ENCODE results near the gene FEZ2. TPM values are rescaled to one million over a fixed set of nuclear protein-coding genes. Genes with fewer than 3 reads are reported as not detected.

The FEZ2 gene
- total and polyA plus RNA-seq, 10 of the 15 experiments (the other 5 are each of a cell fraction or from before 2014, with no cell fraction given), result 3.0 to 15.4 (median 6.6) TPM

DNA sequence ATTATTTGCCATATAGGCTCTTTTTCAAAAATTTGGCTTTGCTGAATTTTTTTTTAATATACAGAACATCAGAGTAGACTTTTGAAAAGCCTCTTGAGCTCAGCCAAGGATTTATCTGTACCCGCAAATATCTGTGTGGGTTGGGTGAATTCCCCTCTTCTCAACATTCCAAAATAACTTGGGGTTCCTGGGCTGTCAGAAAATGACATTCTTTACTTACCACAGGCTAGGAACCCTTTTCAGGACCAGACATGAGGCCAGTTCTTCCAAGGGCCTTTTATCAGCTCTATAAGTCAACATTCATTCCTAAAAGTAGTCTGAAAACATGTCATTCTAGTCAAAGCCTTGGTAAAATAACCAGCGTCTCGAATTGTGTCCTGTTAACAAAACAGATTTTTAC, 28.8 kb upstream of the FEZ2 start:
- ATAC-seq, result no peak
- Histone ChIP-seq H3K36me3 (ENCODE audit: control insufficient read depth in 2 of 2, insufficient read depth in 2 of 2, low read length in 1 of 2) (no peaks in the 10 kb centered on the region), H3K4me1 (ENCODE audit: control insufficient read depth, insufficient read depth, low read length) (no peaks in the 10 kb centered on the region), H4K20me1 (ENCODE audit: control insufficient read depth, insufficient read depth) (no peaks in the 10 kb centered on the region), H3K79me2 (ENCODE audit: control insufficient read depth, insufficient read depth, low read length) (no peaks in the 10 kb centered on the region), H3K9ac (ENCODE audit: control insufficient read depth, insufficient read depth, low read length) (no peak overlapping the region), H2AFZ (ENCODE audit: control insufficient read depth, low read depth, low read length) (no peak overlapping the region), H3K27ac (ENCODE audit: control insufficient read depth, insufficient read depth) (no peak overlapping the region), H3K4me2 (ENCODE audit: control insufficient read depth, insufficient read depth) (no peak overlapping the region), H3K4me3 (no peak overlapping the region), H3K9me3 (replicated peaks; ENCODE audit: control insufficient read depth, insufficient read depth, low read length) (no peaks in the 10 kb centered on the region; the same call in 2 of the 3 replicates), H3K27me3 (replicated peaks in 1 of 2; ENCODE audit: control insufficient read depth in 2 of 2, insufficient read depth in 2 of 2, low read length in 1 of 2) (no peaks in the 10 kb centered on the region; a peak in 1 of 4 replicates)
- no TSS peak for BruUV-seq (replicated peaks)
- SMC1A ChIA-PET (ENCODE audit: uncharacterized antibody, unreplicated experiment), result interaction anchor here (0.8 kb wide), 1 partner anchor 12 kb away, joined by 3 read pairs; no protein-coding TSS in a partner anchor
- CTCF ChIA-PET, result no interaction called here
- intact Hi-C loops (cut with micrococcal nuclease; ENCODE audit: unreplicated experiment), result no loop called here
- in situ Hi-C loops (cut with MboI), result no loop called here
- WGBS (ENCODE audit: insufficient coverage, insufficient replicate concordance, low lambda C conversion rate, missing lambda C conversion rate), result 50% methylated on average over 3 of the region's 3 CpGs
- no peak for DNase-seq (ENCODE audit: low read depth, low spot score)
- RAD21 ChIA-PET (ENCODE audit: unreplicated experiment), result no interaction called here
- TF ChIP-seq, protein P1, sequence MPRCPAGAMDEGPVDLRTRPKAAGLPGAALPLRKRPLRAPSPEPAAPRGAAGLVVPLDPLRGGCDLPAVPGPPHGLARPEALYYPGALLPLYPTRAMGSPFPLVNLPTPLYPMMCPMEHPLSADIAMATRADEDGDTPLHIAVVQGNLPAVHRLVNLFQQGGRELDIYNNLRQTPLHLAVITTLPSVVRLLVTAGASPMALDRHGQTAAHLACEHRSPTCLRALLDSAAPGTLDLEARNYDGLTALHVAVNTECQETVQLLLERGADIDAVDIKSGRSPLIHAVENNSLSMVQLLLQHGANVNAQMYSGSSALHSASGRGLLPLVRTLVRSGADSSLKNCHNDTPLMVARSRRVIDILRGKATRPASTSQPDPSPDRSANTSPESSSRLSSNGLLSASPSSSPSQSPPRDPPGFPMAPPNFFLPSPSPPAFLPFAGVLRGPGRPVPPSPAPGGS (IDR thresholded peaks at IDR 0.05; ENCODE audit: borderline replicate concordance, insufficient read depth, low read depth, low read length, poor library complexity, severe bottlenecking), result no peak
- no peak for TF ChIP-seq STAT1 (conservative IDR thresholded peaks at IDR 0.05)
- POLR2A ChIA-PET, result no interaction called here
- no peak for FAIRE-seq

- in situ Hi-C loops (cut with MboI), result no loop called here
- RAD21 ChIA-PET (ENCODE audit: unreplicated experiment), result no interaction called here
- no peaks in the 10 kb centered on the region for H3K4me1 ChIP-seq (ENCODE audit: control insufficient read depth, insufficient read depth, low read length)
- no peaks in the 10 kb centered on the region; the same call in 2 of the 3 replicates for H3K9me3 ChIP-seq (replicated peaks; ENCODE audit: control insufficient read depth, insufficient read depth, low read length)
- no peak overlapping the region for H3K4me2 ChIP-seq (ENCODE audit: control insufficient read depth, insufficient read depth)
- no peaks in the 10 kb centered on the region for H3K36me3 ChIP-seq (ENCODE audit: control insufficient read depth in 2 of 2, insufficient read depth in 2 of 2, low read length in 1 of 2)
- no peak overlapping the region for H3K4me3 ChIP-seq
- no peak overlapping the region for H2AFZ ChIP-seq (ENCODE audit: control insufficient read depth, low read depth, low read length)
- WGBS (ENCODE audit: insufficient coverage, insufficient replicate concordance, low lambda C conversion rate, missing lambda C conversion rate), result 59% methylated on average over 3 of the region's 3 CpGs
- no peak overlapping the region for H3K9ac ChIP-seq (ENCODE audit: control insufficient read depth, insufficient read depth, low read length)
- H3K79me2 ChIP-seq (ENCODE audit: control insufficient read depth, insufficient read depth, low read length), result no peaks in the 10 kb centered on the region
- FAIRE-seq (no peak), DNase-seq (ENCODE audit: low read depth, low spot score) (no peak), ATAC-seq (no peak)
- CTCF ChIA-PET, result no interaction called here
- SMC1A ChIA-PET (ENCODE audit: uncharacterized antibody, unreplicated experiment), result no interaction called here
- no peak overlapping the region for H3K27ac ChIP-seq (ENCODE audit: control insufficient read depth, insufficient read depth)
- BruUV-seq (replicated peaks), result no TSS peak
- intact Hi-C loops (cut with micrococcal nuclease; ENCODE audit: unreplicated experiment), result no loop called here
- H3K27me3 ChIP-seq (replicated peaks in 1 of 2; ENCODE audit: control insufficient read depth in 2 of 2, insufficient read depth in 2 of 2, low read length in 1 of 2), result no peaks in the 10 kb centered on the region; a peak in 1 of 4 replicates
- POLR2A ChIA-PET, result no interaction called here
- no peaks in the 10 kb centered on the region for H4K20me1 ChIP-seq (ENCODE audit: control insufficient read depth, insufficient read depth)
- TF ChIP-seq USF1 (IDR thresholded peaks at IDR 0.05; ENCODE audit: borderline replicate concordance, extremely low read length, insufficient read depth, low read depth, low read length) (no peak), CBX3 (IDR thresholded peaks at IDR 0.05; ENCODE audit: borderline replicate concordance, low read depth) (no peak), EZH2 (IDR thresholded peaks at IDR 0.05; ENCODE audit: borderline replicate concordance, control insufficient read depth, low read depth, low read length) (no peak), ZBTB40 (IDR thresholded peaks at IDR 0.05; ENCODE audit: borderline replicate concordance) (no peak), FOXK2 (IDR thresholded peaks at IDR 0.05) (no peak), ZNF384 (IDR thresholded peaks at IDR 0.05; ENCODE audit: borderline replicate concordance, low read depth, low read length) (no peak), PKNOX1 (IDR thresholded peaks at IDR 0.05) (no peak)
Measured at GRCh38 chr2:36626071-36626470, 28.1 kb upstream of the FEZ2 start.

Measured in GM12878 (cell line).